D721Med (cell line): ENCODE data around the gene NRG3.

Source experiments
- DNase-seq: peaks from one replicate; pipeline ENCODE4 v3.0.0; 2011; ENCODE audit warnings: low spot score; ENCODE audit not compliant: insufficient read length
- FAIRE-seq: peaks from 2 replicates; lab custom pipeline; 2011; peaks lifted over from hg19 to GRCh38; lab: Jason Lieb, UNC
- CTCF ChIP-seq: IDR thresholded peaks from 2 replicates; pipeline ENCODE4 v1.5.1; 2012; ENCODE audit warnings: mild to moderate bottlenecking, control low read depth; ENCODE audit not compliant: insufficient read depth; ENCODE audit errors: missing control alignments

Gene NRG3

DNA sequence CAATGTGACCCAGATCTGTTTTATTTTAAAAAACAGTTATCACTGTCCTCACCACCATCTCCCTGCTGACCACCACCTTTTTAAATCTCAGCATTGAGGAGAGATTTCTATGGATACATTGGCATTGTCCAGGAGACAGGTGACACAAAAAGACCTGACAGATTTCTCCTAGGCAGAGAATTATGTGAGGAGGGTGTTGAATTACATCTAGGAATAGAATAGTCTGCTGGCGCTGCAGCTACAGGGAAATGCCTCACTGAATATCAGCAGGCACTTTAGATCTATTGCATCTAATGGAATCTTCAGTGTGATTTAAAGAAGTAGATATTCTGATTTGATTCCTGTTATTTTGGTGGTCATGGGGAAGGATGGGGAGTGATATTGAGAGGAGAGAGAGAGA is 593.5 kb downstream of the NRG3 start:
- no peak for TF ChIP-seq CTCF
- FAIRE-seq: no peak
- DNase-seq: no peak

DNA sequence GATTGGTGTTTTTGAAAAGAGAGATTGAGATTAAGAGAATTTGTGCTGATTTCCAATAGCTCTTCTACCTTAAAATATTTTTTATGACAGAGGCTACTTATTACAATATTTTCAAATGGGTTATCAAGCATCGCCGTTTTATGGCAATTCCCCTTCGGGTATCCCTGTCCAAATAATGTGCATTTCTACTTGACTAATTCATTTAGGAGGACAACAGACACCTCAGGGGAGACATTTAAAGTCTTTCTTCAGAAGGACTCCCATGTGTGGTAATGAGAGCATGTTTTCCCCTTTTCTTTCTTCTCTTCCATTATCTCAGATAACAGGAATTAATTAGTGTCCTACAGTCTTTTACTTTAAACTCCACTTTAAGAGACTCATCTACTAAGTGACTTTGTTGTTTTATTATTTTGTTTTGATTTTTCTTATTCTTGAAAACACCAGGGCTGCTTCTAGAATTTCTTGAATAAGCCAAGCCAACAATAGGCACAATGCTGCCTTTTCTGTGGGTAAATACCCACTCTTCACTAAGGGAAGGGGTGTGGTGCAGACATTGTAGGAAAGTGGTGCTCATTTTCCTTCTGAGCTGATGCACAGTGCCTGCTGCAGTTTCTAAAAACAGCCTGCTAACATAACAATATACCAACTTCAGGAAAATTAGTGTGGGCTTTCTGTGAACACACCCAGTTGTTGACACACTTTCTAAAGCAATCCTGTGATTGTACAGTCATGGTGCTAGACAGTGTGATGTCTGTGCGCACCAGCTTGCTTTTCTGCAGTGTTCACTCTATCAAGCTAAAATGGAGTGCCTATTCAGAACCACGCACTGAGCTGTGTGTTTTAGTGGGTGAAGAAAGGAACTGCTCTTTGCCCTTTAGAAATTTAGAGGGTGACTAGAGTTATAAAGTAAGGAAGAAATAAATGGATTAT is 597.7 kb downstream of the NRG3 start:
- no peak for FAIRE-seq
- no peak for DNase-seq
- TF ChIP-seq CTCF: no peak

DNA sequence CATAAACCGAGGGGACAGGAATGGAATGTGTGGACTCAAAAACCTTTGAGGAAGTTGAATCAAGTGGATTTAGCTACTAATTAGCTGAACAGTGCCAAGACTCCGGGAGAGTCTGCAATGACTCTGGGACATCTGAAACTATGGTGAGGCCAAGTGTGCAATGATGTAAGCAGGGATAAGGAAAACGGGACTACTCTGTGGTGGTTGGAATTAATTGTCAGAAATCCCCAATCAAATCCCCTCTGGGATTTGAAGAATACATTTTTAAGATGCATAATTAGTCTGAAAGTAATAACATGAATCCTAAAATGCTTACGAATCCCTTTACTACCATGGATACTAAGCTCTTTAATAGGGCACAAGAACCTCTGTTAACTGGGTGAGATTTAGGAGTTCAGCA is 602.8 kb downstream of the NRG3 start:
- no peak for TF ChIP-seq CTCF

DNA sequence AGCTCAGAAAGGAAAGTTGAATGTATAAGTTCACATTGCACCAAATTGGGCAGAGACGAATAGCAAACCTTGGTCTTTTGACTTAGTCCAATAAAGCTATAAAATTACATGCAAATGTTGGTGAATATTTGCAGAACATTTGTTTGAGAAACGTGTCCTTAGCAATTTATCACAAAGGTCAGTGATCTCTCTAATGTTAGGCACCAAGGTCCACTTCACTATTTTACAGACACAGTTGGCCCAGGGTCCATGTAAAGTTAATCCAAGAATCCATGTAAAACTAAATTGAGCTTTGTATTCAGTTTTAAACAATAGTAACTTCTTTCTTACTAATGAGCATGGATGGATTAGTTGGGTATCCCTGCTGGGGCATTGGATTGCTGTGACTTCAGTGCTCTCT is 617.7 kb downstream of the NRG3 start:
- TF ChIP-seq CTCF: no peak
- DNase-seq (no peak), FAIRE-seq (no peak)

More for the DNA sequence above, 602.8 kb downstream of the NRG3 start:
- FAIRE-seq: peak; percentile 86
- peak; percentile 48 for DNase-seq

GRCh38 chr10:82496114-82496513 is 621.1 kb downstream of the NRG3 start:
- no peak for TF ChIP-seq CTCF
- no peak for DNase-seq
- no peak for FAIRE-seq

DNA sequence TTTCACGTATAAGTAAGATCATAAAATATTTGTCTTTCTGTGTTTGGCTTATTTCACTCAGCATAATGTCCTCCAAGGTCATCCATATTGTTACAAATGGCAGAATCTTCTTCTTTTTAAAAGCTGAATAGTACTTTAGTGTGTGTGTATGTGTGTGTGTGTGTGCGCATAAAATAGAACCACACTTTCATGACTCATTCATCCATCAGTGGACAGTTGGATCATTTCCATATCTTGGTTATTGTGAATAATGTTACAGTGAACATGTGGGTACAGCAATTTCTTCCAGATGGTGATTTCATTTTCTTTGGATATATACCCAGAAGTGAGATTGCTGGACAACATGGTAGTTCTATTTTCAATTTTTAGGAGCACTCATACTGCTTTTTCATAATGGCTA is 622.4 kb downstream of the NRG3 start:
- DNase-seq (no peak), FAIRE-seq (no peak)
- no peak for TF ChIP-seq CTCF

DNA sequence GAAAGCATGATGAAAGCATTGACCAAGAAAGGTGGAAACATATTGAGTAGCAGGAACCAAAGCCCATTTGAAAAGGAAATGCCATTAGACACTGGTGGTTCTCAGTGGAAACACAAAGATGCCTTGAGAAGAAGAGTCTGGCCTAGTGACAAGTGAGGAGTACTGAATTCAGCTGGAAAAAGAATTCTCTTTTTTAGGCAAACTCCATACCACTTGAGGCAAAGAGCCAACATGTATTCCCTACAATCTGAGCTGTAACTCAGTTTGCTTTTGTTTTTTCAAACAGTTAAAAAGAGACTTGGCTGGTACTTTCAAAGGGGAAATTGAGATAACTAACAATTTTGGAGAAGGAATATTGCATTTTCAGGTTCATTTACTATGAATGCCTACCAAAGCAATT is 624.0 kb downstream of the NRG3 start:
- DNase-seq (no peak), FAIRE-seq (no peak)
- no peak for TF ChIP-seq CTCF
